ENCODE data around the gene PLXNA4.

DNA sequence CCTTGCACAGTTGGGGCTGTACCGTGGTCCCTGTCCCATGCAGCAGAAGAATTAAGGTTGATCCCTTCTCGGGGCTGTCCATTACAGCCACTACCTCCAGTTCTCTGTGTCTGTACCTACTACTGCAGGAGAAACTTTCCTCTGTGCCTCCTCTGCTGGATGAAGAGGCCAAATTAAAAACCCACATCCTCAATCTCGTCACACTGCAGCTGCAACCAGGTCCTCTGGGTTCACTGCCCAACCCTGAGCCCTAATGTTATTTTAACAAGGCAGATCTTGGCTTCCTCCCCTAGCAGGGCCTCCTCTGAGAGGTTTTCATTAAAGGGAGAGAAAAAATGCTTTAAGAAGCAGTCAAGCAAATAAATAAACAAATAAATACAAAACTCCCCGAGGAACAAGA lies 66.6 kb downstream of the PLXNA4 start:
- TF ChIP-seq, protein P1, sequence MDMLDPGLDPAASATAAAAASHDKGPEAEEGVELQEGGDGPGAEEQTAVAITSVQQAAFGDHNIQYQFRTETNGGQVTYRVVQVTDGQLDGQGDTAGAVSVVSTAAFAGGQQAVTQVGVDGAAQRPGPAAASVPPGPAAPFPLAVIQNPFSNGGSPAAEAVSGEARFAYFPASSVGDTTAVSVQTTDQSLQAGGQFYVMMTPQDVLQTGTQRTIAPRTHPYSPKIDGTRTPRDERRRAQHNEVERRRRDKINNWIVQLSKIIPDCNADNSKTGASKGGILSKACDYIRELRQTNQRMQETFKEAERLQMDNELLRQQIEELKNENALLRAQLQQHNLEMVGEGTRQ (CRISPR knock-in tag; IDR thresholded peaks at IDR 0.05), result no peak
- TF ChIP-seq SP1 (CRISPR knock-in tag; conservative IDR thresholded peaks at IDR 0.05), result no peak
- no peak for TF ChIP-seq MAX (CRISPR knock-in tag; IDR thresholded peaks at IDR 0.05)
- TF ChIP-seq, protein P2, sequence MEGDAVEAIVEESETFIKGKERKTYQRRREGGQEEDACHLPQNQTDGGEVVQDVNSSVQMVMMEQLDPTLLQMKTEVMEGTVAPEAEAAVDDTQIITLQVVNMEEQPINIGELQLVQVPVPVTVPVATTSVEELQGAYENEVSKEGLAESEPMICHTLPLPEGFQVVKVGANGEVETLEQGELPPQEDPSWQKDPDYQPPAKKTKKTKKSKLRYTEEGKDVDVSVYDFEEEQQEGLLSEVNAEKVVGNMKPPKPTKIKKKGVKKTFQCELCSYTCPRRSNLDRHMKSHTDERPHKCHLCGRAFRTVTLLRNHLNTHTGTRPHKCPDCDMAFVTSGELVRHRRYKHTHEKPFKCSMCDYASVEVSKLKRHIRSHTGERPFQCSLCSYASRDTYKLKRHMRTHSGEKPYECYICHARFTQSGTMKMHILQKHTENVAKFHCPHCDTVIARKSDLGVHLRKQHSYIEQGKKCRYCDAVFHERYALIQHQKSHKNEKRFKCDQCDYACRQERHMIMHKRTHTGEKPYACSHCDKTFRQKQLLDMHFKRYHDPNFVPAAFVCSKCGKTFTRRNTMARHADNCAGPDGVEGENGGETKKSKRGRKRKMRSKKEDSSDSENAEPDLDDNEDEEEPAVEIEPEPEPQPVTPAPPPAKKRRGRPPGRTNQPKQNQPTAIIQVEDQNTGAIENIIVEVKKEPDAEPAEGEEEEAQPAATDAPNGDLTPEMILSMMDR (IDR thresholded peaks at IDR 0.05), result no peak
- TF ChIP-seq TEAD4 (CRISPR knock-in tag; IDR thresholded peaks at IDR 0.05), result no peak
- no peak for TF ChIP-seq RELA (CRISPR knock-in tag; IDR thresholded peaks at IDR 0.05; ENCODE audit: borderline replicate concordance)
- TF ChIP-seq ELF4 (CRISPR knock-in tag; IDR thresholded peaks at IDR 0.05; ENCODE audit: low read depth), result no peak

All from WTC11 (cell line).